ENCODE data around the gene FAM217A.

FAM217A gene

GRCh38 chr6:4057036-4057435 is 21.9 kb downstream of the FAM217A start:
- H3K27ac ChIP-seq (ENCODE audit: low read depth, low read length, poor library complexity, severe bottlenecking), result no peak overlapping the region
- peaks cover 98% of the 10 kb centered on the region for H3K36me3 ChIP-seq (ENCODE audit: insufficient read depth, low read length)
- no peaks in the 10 kb centered on the region for H3K27me3 ChIP-seq (ENCODE audit: insufficient read depth, low read length)

GRCh38 chr6:4055420-4056041 is 23.4 kb downstream of the FAM217A start:
- no peak overlapping the region for H2AFZ ChIP-seq (ENCODE audit: low read length)
- H3K4me3 ChIP-seq (ENCODE audit: low read depth, low read length, poor library complexity, severe bottlenecking), result no peak overlapping the region
- no peaks in the 10 kb centered on the region for H3K9me2 ChIP-seq (ENCODE audit: low read depth, low read length)
- no peak overlapping the region for H3K4me2 ChIP-seq (ENCODE audit: low read length)
- no peaks in the 10 kb centered on the region for H3K27me3 ChIP-seq (ENCODE audit: insufficient read depth, low read length)
- no peaks in the 10 kb centered on the region for H3K79me2 ChIP-seq (ENCODE audit: insufficient read depth, low read length)
- no peaks in the 10 kb centered on the region for H3K4me1 ChIP-seq (ENCODE audit: insufficient read depth, low read length, severe bottlenecking)
- no peaks in the 10 kb centered on the region for H3K9me3 ChIP-seq (ENCODE audit: low read length)
- H3F3A ChIP-seq (ENCODE audit: insufficient read depth, low read length), result no peaks in the 10 kb centered on the region
- TF ChIP-seq CTCF (IDR thresholded peaks at IDR 0.05; ENCODE audit: low read length), result no peak; the same call in 1 of the 2 replicates
- no peak for TF ChIP-seq EZH2 (IDR thresholded peaks at IDR 0.05; ENCODE audit: borderline replicate concordance, low read length)
- no peak overlapping the region for H3K9ac ChIP-seq (ENCODE audit: low read length)
- H4K20me1 ChIP-seq (ENCODE audit: insufficient read depth, low read length), result no peaks in the 10 kb centered on the region
- H3K27ac ChIP-seq (ENCODE audit: low read depth, low read length, poor library complexity, severe bottlenecking), result no peak overlapping the region
- peaks cover 98% of the 10 kb centered on the region for H3K36me3 ChIP-seq (ENCODE audit: insufficient read depth, low read length)

More at GRCh38 chr6:4057036-4057435, 21.9 kb downstream of the FAM217A start:
- Histone ChIP-seq H3K9me2 (ENCODE audit: low read depth, low read length) (no peaks in the 10 kb centered on the region), H3K4me2 (ENCODE audit: low read length) (no peak overlapping the region), H3K9me3 (ENCODE audit: low read length) (no peaks in the 10 kb centered on the region), H2AFZ (ENCODE audit: low read length) (no peak overlapping the region), H3K4me1 (ENCODE audit: insufficient read depth, low read length, severe bottlenecking) (no peaks in the 10 kb centered on the region), H3K79me2 (ENCODE audit: insufficient read depth, low read length) (no peaks in the 10 kb centered on the region), H4K20me1 (ENCODE audit: insufficient read depth, low read length) (no peaks in the 10 kb centered on the region), H3K4me3 (ENCODE audit: low read depth, low read length, poor library complexity, severe bottlenecking) (no peak overlapping the region), H3F3A (ENCODE audit: insufficient read depth, low read length) (no peaks in the 10 kb centered on the region), H3K9ac (ENCODE audit: low read length) (no peak overlapping the region)
- TF ChIP-seq EZH2 (IDR thresholded peaks at IDR 0.05; ENCODE audit: borderline replicate concordance, low read length) (no peak), CTCF (IDR thresholded peaks at IDR 0.05; ENCODE audit: low read length) (no peak)

- H3K4me2 ChIP-seq (ENCODE audit: low read length), result no peak overlapping the region
- H3K9ac ChIP-seq (ENCODE audit: low read length), result no peak overlapping the region
- no peak overlapping the region for H3K4me3 ChIP-seq (ENCODE audit: low read depth, low read length, poor library complexity, severe bottlenecking)
- H3K27me3 ChIP-seq (ENCODE audit: insufficient read depth, low read length), result no peaks in the 10 kb centered on the region
- no peak overlapping the region for H3K27ac ChIP-seq (ENCODE audit: low read depth, low read length, poor library complexity, severe bottlenecking)
- H2AFZ ChIP-seq (ENCODE audit: low read length), result no peak overlapping the region
- H3K79me2 ChIP-seq (ENCODE audit: insufficient read depth, low read length), result no peaks in the 10 kb centered on the region
- no peaks in the 10 kb centered on the region for H3K4me1 ChIP-seq (ENCODE audit: insufficient read depth, low read length, severe bottlenecking)
- no peaks in the 10 kb centered on the region for H3K9me2 ChIP-seq (ENCODE audit: low read depth, low read length)
- H3F3A ChIP-seq (ENCODE audit: insufficient read depth, low read length), result no peaks in the 10 kb centered on the region
- no peaks in the 10 kb centered on the region for H4K20me1 ChIP-seq (ENCODE audit: insufficient read depth, low read length)
- no peaks in the 10 kb centered on the region for H3K9me3 ChIP-seq (ENCODE audit: low read length)
- TF ChIP-seq EZH2 (IDR thresholded peaks at IDR 0.05; ENCODE audit: borderline replicate concordance, low read length) (no peak), CTCF (IDR thresholded peaks at IDR 0.05; ENCODE audit: low read length) (no peak)
- peaks cover 94% of the 10 kb centered on the region for H3K36me3 ChIP-seq (ENCODE audit: insufficient read depth, low read length)
These were observed 29.7 kb downstream of the FAM217A start for GRCh38 chr6:4049246-4049645.

All from OCI-LY1 (cell line).